SHP77 (cell line): ENCODE results near the gene ITGB1.
"Not testable (repeated sequence)": the region's sequence is repeated elsewhere in the genome, so short reads cannot be mapped to it uniquely, and the experiment has no call there.

Source experiments
- DNase-seq, 2 experiments: peaks; one replicate each; lab custom pipeline; 2025; lab: John Stamatoyannopoulos, UW

The ITGB1 gene

DNA sequence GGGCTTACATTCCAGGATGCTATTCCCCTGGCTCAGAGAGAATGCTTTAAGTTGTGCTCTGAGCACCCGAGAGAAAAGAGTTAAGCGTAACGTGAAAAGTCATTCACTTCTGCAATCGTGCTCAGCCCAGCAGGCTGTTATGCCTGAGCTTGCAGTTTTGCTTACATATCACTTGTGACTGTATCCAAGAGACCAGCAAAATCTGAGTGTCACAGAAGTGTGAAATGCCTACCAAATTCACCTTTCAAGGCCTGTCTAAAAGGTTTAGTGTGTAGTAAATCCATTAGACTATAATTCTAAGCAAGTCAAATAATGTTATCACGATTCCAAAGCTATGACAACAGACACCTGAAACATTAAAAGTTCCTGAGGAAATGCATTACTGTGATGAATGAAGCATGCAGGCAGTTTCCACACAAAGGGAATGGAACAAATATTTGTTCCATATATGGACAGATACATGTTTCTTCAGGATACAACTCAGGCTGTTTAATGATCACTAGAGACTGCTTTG, 20.1 kb downstream of the ITGB1 start:
- DNase-seq, result no peak

DNA sequence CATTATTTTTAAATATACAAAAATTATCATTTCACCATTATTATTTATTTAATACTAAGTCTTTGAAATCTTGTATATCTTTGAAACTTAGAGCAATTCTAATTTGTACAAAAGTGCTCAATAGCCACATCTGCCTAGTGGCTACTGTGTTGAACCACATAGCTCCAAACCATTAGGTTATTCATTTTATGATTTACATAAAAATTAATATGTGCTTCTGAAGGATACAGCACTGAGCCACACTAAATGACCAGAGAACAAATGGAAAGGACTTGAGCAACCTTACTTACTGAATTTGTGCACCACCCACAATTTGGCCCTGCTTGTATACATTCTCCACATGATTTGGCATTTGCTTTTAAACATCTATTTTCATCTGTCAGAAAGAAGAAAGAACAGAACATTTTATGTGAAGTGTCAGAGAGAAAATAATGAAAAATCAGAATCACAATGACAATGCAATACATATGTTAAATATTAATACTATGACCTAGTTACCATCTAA, 25.8 kb downstream of the ITGB1 start:
- DNase-seq, result no peak

GRCh38 chr10:32931593-32931992, 26.4 kb downstream of the ITGB1 start:
- no peak for DNase-seq

- DNase-seq, result no peak
Measured at GRCh38 chr10:32930036-32930435, 28.0 kb downstream of the ITGB1 start.

DNA sequence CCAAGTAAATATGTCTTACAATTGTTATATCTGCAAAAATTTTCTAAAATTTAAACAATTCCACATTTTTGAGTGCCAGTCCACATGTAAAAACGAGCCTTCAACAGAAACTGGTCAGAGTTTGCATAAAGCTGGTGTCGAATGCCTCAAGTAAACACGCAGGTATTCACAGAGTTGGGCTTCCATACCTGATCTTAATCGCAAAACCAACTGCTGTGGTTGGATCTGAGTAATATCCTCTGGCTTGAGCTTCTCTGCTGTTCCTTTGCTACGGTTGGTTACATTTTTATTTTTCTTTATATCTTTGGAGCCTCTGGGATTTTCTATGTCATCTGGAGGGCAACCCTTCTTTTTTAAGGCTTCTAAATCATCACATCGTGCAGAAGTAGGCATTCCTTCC, 28.4 kb downstream of the ITGB1 start:
- no peak for DNase-seq

DNA sequence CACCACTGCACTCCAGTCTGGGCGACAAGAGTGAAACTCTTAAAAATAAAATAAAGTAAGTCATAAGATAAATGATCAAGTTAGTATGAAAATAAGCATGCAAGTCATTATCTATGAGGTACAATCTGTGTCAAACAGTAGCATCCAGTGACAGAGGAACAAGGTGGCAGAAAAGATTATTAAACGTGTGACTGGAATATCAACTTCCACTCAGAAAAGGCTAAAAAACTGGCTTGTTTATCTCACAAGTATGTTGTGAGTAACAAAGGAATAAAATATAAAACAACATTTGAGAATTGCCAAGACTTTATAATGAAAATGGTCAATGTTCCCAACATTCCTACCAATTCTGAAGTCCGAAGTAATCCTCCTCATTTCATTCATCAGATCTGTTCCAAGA, 30.3 kb downstream of the ITGB1 start:
- DNase-seq, result no peak

DNA sequence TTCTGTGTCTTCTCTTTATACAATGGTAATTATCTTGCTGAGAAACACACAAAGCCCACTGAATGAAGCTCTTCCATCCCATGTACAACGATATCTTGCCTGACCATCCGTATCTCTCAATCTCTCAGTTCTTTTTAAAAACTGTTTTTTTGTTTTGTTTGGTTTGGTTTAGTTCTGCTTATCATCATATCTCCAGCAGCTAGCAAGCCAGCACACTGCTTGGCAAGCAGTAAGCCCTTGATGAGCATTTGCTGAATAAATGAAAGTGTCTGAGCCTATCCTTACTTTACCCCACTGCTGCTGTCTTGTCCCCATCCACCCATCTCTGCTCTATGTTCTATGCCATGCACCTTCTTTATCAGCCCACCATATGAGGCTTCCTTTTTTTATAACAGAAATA, 34.2 kb downstream of the ITGB1 start:
- no peak for DNase-seq

- DNase-seq, result no peak
Measured at GRCh38 chr10:32923134-32923533, 34.9 kb downstream of the ITGB1 start.

DNA sequence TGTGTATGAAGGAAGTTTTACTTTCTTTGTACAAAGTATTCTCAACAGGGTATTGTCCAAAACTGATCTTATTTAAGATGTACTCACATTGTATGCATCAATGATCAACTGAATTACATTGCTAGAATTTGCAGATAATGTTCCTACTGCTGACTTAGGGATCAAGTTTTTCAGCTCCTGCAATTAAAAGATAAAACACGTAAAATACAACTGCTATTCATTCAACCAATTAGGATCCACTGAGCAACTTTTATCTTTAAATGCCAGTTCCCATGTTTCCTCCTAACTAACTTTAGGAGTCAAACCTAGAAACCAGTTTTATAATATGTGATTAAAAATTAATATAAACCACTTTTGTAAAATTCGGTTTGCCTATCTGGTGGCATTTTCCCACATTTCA, 35.9 kb downstream of the ITGB1 start:
- DNase-seq, result no peak

DNA sequence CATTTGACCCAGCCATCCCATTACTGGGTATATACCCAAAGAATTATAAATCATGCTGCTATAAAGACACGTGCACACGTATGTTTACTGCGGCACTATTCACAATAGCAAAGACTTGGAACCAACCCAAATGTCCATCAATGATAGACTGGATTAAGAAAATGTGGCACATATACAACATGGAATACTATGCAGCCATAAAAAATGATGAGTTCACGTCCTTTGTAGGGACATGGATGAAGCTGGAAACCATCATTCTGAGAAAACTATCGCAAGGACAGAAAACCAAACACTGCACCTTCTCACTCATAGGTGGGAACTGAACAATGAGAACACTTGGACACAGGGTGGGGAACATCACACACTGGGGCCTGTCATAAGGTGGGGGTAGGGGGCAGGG, 40.2 kb downstream of the ITGB1 start:
- not testable (repeated sequence) for DNase-seq

DNA sequence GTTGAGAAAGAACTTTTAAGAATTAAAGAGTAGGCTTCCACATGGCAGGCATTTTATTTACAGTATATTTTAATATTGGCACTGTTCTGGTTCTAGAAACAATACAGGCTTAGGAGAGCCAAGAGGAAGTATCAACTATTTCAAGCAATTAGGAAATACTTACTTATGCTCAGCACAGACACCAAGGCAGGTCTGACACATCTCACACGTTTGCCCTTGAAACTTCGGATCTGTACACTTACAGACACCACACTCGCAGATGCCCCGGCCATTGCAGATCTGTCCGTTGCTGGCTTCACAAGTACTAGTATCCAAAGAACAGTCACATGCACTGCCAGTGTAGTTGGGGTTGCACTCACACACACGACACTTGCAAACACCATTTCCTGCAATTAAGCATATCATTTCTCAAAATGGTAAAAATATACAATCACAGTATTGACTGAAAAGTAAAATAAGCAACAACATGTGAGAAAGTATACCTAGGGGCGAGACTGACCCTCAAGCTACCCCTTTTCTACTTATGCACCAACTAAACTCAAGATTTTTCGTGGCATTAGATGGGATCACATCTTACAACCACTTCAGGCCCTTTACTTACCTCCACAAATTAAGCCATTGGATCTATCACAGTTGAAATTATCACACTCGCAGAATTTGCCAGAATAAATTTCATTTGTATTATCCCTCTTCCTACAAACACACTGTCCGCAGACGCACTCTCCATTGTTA, 46.6 kb downstream of the ITGB1 start:
- no peak for DNase-seq

GRCh38 chr10:32909970-32910369, 48.1 kb downstream of the ITGB1 start:
- DNase-seq, result not testable (repeated sequence)

DNA sequence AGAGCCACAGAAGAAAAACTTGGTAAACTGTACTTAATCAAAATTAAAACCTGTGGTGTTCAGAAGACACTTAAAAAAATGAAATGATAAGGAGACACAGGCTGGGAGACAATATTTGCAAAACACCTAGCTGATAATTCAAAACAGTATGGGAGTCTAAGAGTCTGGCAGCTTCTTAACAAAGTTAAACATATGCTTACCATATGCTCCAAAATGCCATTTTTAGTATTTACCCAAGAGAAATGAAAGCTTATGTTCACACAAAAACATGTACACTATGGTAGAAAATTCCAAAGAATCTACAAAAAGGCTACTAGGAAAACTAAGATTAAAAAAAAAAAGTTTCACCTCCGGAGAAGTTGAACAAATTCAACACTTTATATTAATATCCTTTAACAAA, 48.6 kb downstream of the ITGB1 start:
- no peak for DNase-seq

DNA sequence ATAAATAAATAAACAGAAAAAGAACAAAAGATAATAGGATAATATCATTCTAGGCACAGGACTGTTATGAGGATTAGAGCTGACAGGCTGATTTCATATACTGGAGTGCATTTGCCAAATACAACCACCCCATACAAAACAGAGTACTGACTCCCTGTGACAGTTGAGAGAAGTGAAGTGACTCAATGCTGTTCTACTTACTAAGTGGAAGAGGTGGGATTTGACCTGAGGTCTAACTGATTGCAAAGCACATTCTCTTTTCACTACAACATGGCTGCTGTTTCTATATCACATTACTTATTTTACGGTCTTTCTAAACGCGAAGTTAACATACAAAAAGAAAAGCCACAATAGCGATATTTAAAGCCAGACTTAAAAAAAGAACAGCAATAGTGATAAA, 51.4 kb downstream of the ITGB1 start:
- DNase-seq, result no peak

GRCh38 chr10:32905466-32905865, 52.6 kb downstream of the ITGB1 start:
- DNase-seq, result no peak

GRCh38 chr10:32901815-32902214, 56.2 kb downstream of the ITGB1 start:
- no peak for DNase-seq

DNA sequence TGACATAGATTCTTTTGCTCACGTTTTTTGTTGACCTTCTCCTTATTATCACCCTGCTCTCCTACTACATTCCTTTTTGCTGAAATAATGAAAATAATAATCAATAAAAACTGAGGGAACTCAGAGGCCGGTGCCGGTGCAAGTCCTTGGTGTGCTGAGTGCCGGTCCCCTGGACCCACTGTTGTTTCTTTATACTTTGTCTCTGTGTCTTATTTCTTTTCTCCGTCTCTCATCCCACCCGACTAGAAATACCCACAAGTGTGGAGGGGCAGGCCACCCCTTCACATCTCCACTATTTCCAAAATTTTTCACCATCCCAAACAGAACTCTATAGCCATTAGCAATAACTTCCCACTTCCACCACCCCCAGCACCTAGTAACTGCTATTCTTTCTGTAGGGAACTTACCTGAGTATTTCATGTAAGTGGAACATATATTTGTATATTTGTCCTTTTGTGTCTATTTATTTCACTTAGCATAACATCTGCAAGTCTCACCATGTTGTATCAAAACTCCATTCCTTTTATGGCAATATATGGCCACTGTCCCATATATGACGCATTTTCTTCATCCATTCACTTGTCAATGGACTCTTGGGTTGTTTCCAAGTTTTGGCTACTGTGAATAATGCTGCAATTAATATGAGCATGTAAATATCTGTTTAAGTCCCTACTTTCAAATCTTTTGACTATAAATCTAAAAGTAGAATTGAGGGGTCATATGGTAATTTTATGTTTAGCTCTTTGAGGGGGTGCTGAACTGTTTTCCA, 62.6 kb downstream of the ITGB1 start:
- not testable (repeated sequence) for DNase-seq

GRCh38 chr10:32893916-32894664, 63.9 kb downstream of the ITGB1 start:
- no peak for DNase-seq

- DNase-seq, result no peak
Measured at GRCh38 chr10:32893434-32893833, 64.6 kb downstream of the ITGB1 start.

GRCh38 chr10:32891261-32891660, 66.8 kb downstream of the ITGB1 start:
- no peak for DNase-seq

DNA sequence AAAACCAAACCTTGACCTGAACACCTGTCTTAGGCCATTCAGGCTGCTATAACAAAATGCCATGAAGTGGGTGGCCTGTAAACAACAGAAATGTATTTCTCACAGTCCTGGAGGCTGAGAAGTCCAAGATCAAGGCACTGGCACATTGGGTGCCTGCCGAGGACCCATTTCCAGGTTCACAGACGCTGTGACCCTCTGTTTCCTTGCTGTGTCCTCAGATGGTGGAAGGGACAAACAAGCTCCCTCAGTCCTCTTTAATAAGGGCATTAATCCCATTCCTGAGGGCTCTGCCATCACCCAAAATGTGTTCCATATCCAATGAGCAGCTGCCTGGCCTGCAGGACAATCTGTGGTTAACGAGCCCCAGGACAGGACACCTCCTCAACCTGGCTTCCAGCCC, 67.6 kb downstream of the ITGB1 start:
- no peak for DNase-seq

- no peak for DNase-seq
Measured at GRCh38 chr10:32889631-32890212, 68.3 kb downstream of the ITGB1 start.
